Measurements from ENCODE around the gene TSR1.

TSR1 gene

GRCh38 chr17:2369551-2370210 lies 33.4 kb upstream of the TSR1 start:
- in situ Hi-C loops (cut with MboI; ENCODE audit: low pct_unique_long_range_greater_than_20kb, low sequenced_read_pairs, unreplicated experiment) = no loop called here
- TF ChIP-seq, protein P1, sequence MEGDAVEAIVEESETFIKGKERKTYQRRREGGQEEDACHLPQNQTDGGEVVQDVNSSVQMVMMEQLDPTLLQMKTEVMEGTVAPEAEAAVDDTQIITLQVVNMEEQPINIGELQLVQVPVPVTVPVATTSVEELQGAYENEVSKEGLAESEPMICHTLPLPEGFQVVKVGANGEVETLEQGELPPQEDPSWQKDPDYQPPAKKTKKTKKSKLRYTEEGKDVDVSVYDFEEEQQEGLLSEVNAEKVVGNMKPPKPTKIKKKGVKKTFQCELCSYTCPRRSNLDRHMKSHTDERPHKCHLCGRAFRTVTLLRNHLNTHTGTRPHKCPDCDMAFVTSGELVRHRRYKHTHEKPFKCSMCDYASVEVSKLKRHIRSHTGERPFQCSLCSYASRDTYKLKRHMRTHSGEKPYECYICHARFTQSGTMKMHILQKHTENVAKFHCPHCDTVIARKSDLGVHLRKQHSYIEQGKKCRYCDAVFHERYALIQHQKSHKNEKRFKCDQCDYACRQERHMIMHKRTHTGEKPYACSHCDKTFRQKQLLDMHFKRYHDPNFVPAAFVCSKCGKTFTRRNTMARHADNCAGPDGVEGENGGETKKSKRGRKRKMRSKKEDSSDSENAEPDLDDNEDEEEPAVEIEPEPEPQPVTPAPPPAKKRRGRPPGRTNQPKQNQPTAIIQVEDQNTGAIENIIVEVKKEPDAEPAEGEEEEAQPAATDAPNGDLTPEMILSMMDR (IDR thresholded peaks at IDR 0.05; ENCODE audit: extremely low read depth, insufficient read depth, missing control alignments) = no peak
- DNase-seq (ENCODE audit: low spot score) = no peak

DNA sequence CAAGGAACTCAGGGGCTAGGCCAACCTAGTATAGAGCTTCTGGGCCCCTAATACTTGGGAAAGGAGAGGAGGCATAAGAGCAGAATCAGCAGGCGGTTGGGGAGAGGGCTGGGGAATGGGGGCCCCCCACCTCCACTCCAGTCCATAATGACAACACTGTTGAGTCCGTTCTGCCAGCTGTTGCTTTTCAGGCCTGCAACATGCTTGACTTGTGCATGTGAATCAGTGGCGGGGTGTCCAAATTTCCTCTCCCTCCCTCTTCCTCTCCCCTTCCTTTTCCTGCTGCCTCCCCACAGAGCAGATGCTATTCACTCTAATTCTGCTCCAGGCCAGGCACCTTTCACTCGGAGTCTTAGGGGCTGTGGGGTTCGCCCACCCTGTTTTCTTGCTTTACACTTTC lies 32.8 kb upstream of the TSR1 start:
- in situ Hi-C loops (cut with MboI; ENCODE audit: low pct_unique_long_range_greater_than_20kb, low sequenced_read_pairs, unreplicated experiment) = no loop called here
- DNase-seq (ENCODE audit: low spot score) = no peak
- TF ChIP-seq, protein P1 (IDR thresholded peaks at IDR 0.05; ENCODE audit: extremely low read depth, insufficient read depth, missing control alignments) = no peak

GRCh38 chr17:2368359-2368758 lies 32.1 kb upstream of the TSR1 start:
- no peak for DNase-seq (ENCODE audit: low spot score)
- TF ChIP-seq, protein P1 (IDR thresholded peaks at IDR 0.05; ENCODE audit: extremely low read depth, insufficient read depth, missing control alignments) = no peak
- in situ Hi-C loops (cut with MboI; ENCODE audit: low pct_unique_long_range_greater_than_20kb, low sequenced_read_pairs, unreplicated experiment) = no loop called here

GRCh38 chr17:2366747-2367494 lies 30.7 kb upstream of the TSR1 start:
- no peak for DNase-seq (ENCODE audit: low spot score)
- in situ Hi-C loops (cut with MboI; ENCODE audit: low pct_unique_long_range_greater_than_20kb, low sequenced_read_pairs, unreplicated experiment) = no loop called here
- TF ChIP-seq, protein P1 (IDR thresholded peaks at IDR 0.05; ENCODE audit: extremely low read depth, insufficient read depth, missing control alignments) = no peak

DNA sequence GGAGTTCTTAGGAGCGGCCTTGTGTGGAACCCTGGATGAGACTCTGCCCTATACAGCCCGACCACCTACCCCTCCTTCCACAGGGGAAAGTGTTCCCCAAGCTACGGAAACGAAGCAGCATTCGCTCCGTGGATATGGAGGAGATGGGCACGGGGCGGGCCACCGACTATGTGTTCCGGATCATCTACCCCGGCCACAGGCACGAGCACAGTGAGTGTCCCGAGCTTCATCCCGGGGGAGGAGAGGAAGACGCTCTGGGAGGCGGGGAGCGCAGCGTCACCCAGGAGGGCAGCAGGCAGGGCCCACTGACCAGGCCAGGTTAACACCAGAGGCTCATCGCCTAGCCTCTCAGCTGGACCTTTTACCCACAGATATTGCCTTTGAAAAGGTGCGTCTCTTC lies 28.9 kb upstream of the TSR1 start:
- no peak for DNase-seq (ENCODE audit: low spot score)
- in situ Hi-C loops (cut with MboI; ENCODE audit: low pct_unique_long_range_greater_than_20kb, low sequenced_read_pairs, unreplicated experiment) = no loop called here
- TF ChIP-seq, protein P1 (IDR thresholded peaks at IDR 0.05; ENCODE audit: extremely low read depth, insufficient read depth, missing control alignments) = no peak

- TF ChIP-seq, protein P1 (IDR thresholded peaks at IDR 0.05; ENCODE audit: extremely low read depth, insufficient read depth, missing control alignments) = no peak
- in situ Hi-C loops (cut with MboI; ENCODE audit: low pct_unique_long_range_greater_than_20kb, low sequenced_read_pairs, unreplicated experiment) = no loop called here
- no peak for DNase-seq (ENCODE audit: low spot score)
Observed at GRCh38 chr17:2364763-2365116, 28.5 kb upstream of the TSR1 start.
